C4-2B (cell line): ENCODE results near the gene DENND4C.
"Not testable (repeated sequence)": the region's sequence is repeated elsewhere in the genome, so short reads cannot be mapped to it uniquely, and the experiment has no call there.

Experiments
- ZFX ChIP-seq: fragments of 450-650 bp; IDR thresholded peaks from 2 replicates; pipeline ENCODE4 v1.6.1; 2017
- TF ChIP-seq, protein P1 (sequence below): fragments of 450-650 bp; conservative IDR thresholded peaks from 2 replicates; pipeline ENCODE4 v1.5.1; 2017; ENCODE audit warnings: mild to moderate bottlenecking

- TF ChIP-seq, protein P1, sequence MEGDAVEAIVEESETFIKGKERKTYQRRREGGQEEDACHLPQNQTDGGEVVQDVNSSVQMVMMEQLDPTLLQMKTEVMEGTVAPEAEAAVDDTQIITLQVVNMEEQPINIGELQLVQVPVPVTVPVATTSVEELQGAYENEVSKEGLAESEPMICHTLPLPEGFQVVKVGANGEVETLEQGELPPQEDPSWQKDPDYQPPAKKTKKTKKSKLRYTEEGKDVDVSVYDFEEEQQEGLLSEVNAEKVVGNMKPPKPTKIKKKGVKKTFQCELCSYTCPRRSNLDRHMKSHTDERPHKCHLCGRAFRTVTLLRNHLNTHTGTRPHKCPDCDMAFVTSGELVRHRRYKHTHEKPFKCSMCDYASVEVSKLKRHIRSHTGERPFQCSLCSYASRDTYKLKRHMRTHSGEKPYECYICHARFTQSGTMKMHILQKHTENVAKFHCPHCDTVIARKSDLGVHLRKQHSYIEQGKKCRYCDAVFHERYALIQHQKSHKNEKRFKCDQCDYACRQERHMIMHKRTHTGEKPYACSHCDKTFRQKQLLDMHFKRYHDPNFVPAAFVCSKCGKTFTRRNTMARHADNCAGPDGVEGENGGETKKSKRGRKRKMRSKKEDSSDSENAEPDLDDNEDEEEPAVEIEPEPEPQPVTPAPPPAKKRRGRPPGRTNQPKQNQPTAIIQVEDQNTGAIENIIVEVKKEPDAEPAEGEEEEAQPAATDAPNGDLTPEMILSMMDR = not testable (repeated sequence)
- not testable (repeated sequence) for TF ChIP-seq ZFX
These were observed 37.0 kb upstream of the DENND4C start for GRCh38 chr9:19193358-19193973.
